Measurements from ENCODE around the gene EIF4G3. TPM values are rescaled to one million over a fixed set of nuclear protein-coding genes. Genes with fewer than 3 reads are reported as not detected.
"Not testable (repeated sequence)": the region's sequence is repeated elsewhere in the genome, so short reads cannot be mapped to it uniquely, and the experiment has no call there.

Gene EIF4G3
- total RNA-seq, 1 experiment from 2014 or later = 86.8 TPM

DNA sequence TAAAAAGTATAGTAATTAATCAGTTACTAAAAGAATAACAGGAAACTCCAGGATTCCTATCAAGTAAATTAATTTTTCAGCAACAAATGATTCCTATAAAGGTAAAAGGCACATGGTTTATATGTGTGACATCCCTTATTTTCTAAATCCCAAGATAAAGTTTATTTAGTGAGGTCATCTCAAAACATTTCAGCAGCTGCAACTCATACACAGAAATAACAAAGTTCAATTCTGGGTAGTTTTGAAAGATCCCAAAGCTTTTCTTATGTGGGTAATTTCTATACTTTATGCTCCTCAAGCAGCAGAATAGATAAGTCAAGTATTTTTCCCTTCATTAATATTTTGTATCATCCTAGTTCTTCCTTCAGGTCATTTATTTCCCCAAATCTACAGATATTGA is 117.7 kb downstream of the EIF4G3 start:
- CTCF ChIA-PET = no interaction called here
- H3K36me3 ChIP-seq (ENCODE audit: insufficient read depth, low read length, poor library complexity, severe bottlenecking) = no peaks in the 10 kb centered on the region
- H3K4me3 ChIP-seq (ENCODE audit: low read depth, low read length, poor library complexity, severe bottlenecking) = no peak overlapping the region
- DNase-seq (ENCODE audit: low spot score) = no peak
- no peaks in the 10 kb centered on the region for H3K4me1 ChIP-seq (ENCODE audit: insufficient read depth, low read length, poor library complexity, severe bottlenecking)
- intact Hi-C loops (cut with micrococcal nuclease; ENCODE audit: unreplicated experiment) = no loop called here
- no peaks in the 10 kb centered on the region for H3K27me3 ChIP-seq (replicated peaks; ENCODE audit: insufficient read depth, low read depth, low read length, poor library complexity)
- no peak overlapping the region for H3K27ac ChIP-seq (ENCODE audit: low read depth, low read length, poor library complexity, severe bottlenecking)
- POLR2A ChIA-PET (ENCODE audit: low non-redundant PET) = no interaction called here
- BruUV-seq (replicated peaks) = no TSS peak
- no peak for TF ChIP-seq EZH2 (IDR thresholded peaks at IDR 0.05; ENCODE audit: borderline replicate concordance, low read depth, low read length, poor library complexity, severe bottlenecking)
- TF ChIP-seq, protein P1, sequence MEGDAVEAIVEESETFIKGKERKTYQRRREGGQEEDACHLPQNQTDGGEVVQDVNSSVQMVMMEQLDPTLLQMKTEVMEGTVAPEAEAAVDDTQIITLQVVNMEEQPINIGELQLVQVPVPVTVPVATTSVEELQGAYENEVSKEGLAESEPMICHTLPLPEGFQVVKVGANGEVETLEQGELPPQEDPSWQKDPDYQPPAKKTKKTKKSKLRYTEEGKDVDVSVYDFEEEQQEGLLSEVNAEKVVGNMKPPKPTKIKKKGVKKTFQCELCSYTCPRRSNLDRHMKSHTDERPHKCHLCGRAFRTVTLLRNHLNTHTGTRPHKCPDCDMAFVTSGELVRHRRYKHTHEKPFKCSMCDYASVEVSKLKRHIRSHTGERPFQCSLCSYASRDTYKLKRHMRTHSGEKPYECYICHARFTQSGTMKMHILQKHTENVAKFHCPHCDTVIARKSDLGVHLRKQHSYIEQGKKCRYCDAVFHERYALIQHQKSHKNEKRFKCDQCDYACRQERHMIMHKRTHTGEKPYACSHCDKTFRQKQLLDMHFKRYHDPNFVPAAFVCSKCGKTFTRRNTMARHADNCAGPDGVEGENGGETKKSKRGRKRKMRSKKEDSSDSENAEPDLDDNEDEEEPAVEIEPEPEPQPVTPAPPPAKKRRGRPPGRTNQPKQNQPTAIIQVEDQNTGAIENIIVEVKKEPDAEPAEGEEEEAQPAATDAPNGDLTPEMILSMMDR (conservative IDR thresholded peaks at IDR 0.05; ENCODE audit: low read depth, low read length) = no peak
- H3K9me3 ChIP-seq (ENCODE audit: low read depth, low read length, poor library complexity, severe bottlenecking) = no peaks in the 10 kb centered on the region

DNA sequence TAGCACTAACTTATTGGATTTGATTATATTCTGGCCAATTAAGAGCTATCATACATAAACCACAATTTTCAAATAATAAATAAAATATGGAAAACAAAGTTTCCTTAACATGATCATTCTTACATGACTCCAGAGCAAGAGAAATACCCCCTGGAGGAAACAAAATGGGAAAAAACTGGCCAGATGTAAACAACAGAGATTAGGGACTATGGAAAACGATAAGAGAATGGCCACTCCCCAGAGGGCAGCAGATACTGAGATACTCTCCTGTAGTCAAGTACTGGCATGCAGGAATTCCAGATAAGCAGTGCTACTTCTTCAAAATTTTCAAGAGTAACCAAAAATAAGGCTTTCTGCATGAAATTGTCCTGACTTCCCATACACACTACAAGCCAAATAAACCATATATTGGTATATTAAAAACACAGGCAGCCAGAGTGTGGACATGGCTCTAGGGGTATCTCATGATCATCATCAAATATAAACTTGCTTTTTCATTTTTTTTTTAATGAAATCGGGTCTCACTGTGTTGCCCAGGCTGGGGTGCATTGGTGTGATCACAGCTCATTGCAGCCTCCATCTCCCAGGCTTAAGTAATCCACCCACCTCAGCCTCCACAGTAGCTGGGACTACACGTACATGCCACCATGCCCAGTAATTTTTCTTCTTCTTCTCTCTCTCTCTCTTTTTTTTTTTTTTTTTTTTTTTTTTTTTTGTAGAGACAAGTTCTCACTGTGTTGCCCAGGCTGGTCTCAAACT is 118.5 kb downstream of the EIF4G3 start:
- POLR2A ChIA-PET (ENCODE audit: low non-redundant PET) = no interaction called here
- TF ChIP-seq, protein P1 (conservative IDR thresholded peaks at IDR 0.05; ENCODE audit: low read depth, low read length) = no peak
- TF ChIP-seq EZH2 (IDR thresholded peaks at IDR 0.05; ENCODE audit: borderline replicate concordance, low read depth, low read length, poor library complexity, severe bottlenecking) = no peak
- CTCF ChIA-PET = no interaction called here

DNA sequence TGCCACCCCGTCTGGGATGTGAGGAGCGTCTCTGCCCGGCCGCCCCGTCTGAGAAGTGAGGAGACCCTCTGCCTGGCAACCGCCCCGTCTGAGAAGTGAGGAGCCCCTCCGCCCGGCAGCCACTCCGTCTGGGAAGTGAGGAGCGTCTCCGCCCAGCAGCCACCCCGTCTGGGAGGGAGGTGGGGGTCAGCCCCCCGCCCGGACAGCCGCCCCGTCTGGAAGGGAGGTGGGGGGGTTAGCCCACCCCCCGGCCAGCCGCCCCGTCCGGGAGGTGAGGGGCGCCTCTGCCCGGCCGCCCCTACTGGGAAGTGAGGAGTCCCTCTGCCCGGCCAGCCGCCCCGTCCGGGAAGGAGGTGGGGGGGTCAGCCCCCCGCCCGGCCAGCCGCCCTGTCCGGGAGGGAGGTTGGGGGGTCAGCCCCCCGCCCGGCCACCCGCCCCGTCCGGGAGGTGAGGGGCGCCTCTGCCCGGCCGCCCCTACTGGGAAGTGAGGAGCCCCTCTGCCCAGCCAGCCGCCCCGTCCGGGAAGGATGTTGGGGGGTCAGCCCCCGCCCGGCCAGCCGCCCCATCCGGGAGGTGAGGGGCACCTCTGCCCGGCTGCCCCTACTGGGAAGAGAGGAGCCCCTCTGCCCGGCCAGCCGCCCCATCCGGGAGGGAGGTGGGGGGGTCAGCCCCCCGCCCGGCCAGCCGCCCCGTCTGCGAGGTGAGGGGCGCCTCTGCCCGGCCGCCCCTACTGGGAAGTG is 123.3 kb downstream of the EIF4G3 start:
- POLR2A ChIA-PET (ENCODE audit: low non-redundant PET); DNase-seq (ENCODE audit: low spot score); H3K4me1 ChIP-seq (ENCODE audit: insufficient read depth, low read length, poor library complexity, severe bottlenecking); H3K4me3 ChIP-seq (ENCODE audit: low read depth, low read length, poor library complexity, severe bottlenecking); H3K27me3 ChIP-seq (replicated peaks; ENCODE audit: insufficient read depth, low read depth, low read length, poor library complexity); BruUV-seq (replicated peaks); H3K27ac ChIP-seq (ENCODE audit: low read depth, low read length, poor library complexity, severe bottlenecking); H3K36me3 ChIP-seq (ENCODE audit: insufficient read depth, low read length, poor library complexity, severe bottlenecking); intact Hi-C loops (cut with micrococcal nuclease; ENCODE audit: unreplicated experiment); H3K9me3 ChIP-seq (ENCODE audit: low read depth, low read length, poor library complexity, severe bottlenecking); CTCF ChIA-PET: not testable (repeated sequence)

More for the DNA sequence above, 118.5 kb downstream of the EIF4G3 start:
- H3K4me1 ChIP-seq (ENCODE audit: insufficient read depth, low read length, poor library complexity, severe bottlenecking) = no peaks in the 10 kb centered on the region
- H3K27me3 ChIP-seq (replicated peaks; ENCODE audit: insufficient read depth, low read depth, low read length, poor library complexity) = no peaks in the 10 kb centered on the region
- intact Hi-C loops (cut with micrococcal nuclease; ENCODE audit: unreplicated experiment) = no loop called here
- H3K36me3 ChIP-seq (ENCODE audit: insufficient read depth, low read length, poor library complexity, severe bottlenecking) = no peaks in the 10 kb centered on the region
- H3K9me3 ChIP-seq (ENCODE audit: low read depth, low read length, poor library complexity, severe bottlenecking) = no peaks in the 10 kb centered on the region
- no peak overlapping the region for H3K27ac ChIP-seq (ENCODE audit: low read depth, low read length, poor library complexity, severe bottlenecking)
- H3K4me3 ChIP-seq (ENCODE audit: low read depth, low read length, poor library complexity, severe bottlenecking) = no peak overlapping the region
- BruUV-seq (replicated peaks) = no TSS peak
- no peak for DNase-seq (ENCODE audit: low spot score)

All from A673 (cell line).